Measurements from ENCODE around the gene MAP3K7CL.

Gene MAP3K7CL, protein sequence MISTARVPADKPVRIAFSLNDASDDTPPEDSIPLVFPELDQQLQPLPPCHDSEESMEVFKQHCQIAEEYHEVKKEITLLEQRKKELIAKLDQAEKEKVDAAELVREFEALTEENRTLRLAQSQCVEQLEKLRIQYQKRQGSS

DNA sequence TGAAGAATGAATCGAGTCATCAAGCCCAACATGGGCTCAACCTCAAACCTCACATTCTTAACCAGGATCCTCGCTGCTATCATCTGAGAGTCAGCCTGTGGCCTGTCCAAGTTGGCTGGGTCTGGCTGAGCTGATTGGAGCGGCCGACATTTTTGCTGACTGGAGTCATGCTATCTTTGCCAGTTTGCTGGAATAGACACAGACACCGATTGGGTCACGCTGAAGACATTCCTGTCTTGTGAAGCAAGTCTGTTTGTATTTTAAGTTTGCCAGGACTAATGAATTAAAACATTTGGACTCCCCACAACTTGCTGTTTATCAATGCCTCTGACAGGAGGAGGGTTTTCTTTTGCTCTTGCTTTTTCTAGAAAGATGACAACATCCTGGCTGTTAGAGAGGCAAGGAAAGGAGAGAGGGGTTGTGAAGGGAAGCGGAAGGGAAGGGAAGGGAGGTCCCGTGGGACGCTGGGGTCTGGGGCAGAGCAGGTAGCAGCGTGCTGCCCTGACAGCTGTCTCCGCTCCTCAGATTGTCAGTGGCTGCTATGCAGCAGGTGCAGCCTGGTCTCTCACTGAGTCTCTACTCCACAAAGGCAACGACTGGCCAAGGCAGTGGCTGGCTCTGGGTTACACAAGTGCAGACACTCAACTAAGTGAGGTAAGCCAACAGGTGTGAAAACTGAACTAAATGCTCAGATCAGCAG lies at the start of gene MAP3K7CL:
Gene MAP3K7CL, plus strand, starts transcription at position 375 of the 700 bp plus-strand sequence. CDS start 2,701 bp downstream, outside the sequence.
- peak; percentile 5 for DNase-seq

DNA sequence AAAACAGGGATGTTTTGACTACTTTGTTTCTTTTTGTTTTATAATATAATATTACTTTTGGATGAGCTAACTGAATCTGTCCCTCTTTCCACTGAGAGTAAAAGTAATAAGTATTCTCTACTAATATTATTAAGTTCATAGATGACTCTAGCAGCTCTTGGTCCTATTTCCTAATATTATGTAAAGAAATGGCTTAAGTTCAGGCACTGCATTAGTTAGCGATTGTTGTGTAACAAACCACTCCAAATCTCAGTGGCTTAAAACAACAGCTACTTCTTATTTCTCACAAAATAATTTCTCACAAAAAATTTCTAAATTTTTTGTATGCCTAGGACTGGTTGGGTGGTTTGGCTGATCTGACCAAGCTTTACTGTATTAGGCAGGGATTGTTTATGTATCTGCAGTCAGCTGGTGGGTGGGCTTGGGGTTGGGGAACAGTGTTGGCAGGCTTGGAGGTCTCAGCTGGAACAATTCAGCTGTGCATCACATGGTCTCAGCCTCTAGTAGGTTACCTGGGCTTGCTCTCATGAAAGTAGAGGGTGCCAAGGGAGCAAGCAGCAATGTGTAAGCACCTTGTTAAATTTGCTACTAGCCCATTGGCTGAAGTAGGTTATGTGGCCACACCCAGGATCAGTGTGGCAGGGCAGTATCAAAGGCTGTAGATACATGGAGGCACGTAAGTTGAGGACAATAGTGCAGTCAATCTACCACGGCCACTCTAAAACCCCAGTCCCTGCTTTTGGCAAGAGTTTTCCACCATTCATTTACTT lies 48.2 kb upstream of the MAP3K7CL start:
- no peak for DNase-seq

DNA sequence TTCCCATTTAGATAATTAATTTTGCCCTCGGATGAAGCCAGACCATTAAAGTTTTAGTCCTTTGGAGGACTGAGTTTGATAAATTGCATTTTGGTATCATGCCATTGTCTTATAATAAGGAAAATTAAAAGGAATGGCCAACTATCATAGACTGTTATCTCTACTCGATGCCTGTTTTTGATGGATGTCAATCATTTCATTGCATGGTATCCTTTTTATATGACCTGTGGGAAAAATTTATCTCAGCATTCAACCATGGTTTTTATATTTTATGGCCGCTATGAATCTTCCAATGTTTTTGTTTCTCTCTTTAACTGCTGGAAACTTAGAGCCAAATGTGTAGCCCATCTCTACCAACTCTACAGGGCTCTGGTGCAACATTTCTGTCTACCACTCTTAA lies 47.1 kb upstream of the MAP3K7CL start:
- DNase-seq: no peak

DNA sequence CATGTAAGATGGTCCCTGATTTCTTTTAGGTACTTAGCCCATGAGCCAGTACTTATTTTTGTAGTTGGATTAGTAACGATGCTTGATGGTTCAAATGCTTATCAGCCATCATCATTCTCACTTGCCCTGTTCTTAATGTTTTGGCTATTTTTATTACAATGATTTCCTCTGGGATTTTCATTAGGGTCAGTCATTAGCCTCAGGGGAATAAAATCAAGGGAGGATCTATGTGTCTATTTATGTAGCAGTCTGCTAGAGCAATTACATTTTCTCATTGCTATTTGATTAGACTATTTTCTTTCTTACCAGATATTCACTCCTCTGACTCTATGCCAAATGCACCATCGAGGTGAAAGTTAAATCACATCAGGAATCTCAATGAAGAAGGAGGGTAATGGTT lies 46.1 kb upstream of the MAP3K7CL start:
- DNase-seq: no peak

DNA sequence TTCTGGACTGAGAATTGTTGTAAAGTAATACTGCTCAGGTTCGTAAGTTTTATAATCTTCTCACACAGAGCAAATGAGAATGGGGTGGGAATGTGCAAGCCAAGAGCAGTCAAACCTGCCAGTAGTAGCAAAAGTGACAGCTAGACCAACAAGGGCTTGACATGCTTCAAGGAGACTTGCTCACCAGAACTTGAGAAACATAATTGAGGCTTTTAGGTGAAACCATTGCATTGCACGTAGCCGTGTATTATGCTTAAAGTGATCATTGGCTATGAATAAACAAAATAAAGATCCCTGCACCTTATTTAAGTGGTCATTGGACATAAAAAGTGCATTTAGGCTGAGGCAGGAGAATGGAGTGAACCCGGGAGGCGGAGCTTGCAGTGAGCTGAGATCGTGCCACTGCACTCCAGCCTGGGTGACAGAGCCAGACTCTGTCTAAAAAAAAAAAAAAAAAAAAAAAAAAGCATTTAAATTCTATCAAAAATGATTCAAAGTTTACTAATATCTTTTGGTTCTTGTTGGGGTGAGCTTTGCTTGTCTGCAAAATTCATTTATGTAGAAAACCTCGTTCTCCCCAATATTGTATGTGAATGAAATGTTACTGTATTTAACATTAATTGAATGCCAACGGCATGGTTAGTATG lies 45.2 kb upstream of the MAP3K7CL start:
- no peak for DNase-seq

DNA sequence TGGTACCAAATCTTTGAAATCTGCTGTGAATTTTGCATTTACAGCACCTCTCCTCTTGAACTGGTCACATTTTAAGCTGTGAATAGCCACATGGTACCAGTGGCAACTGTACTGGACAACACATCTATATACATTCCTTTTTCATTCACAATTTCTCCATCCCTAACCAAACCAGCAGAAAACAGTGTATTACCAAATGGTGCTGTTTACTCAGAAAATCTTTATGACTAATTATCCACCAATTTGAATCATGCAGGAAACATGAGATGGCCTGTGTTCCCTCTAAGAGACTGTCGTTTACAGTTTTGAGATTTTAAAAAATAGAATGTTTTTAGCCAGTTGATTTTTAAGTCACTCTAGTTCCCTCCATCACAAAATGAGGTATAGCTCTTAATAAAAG lies 39.4 kb upstream of the MAP3K7CL start:
- peak; percentile 51 for DNase-seq

DNA sequence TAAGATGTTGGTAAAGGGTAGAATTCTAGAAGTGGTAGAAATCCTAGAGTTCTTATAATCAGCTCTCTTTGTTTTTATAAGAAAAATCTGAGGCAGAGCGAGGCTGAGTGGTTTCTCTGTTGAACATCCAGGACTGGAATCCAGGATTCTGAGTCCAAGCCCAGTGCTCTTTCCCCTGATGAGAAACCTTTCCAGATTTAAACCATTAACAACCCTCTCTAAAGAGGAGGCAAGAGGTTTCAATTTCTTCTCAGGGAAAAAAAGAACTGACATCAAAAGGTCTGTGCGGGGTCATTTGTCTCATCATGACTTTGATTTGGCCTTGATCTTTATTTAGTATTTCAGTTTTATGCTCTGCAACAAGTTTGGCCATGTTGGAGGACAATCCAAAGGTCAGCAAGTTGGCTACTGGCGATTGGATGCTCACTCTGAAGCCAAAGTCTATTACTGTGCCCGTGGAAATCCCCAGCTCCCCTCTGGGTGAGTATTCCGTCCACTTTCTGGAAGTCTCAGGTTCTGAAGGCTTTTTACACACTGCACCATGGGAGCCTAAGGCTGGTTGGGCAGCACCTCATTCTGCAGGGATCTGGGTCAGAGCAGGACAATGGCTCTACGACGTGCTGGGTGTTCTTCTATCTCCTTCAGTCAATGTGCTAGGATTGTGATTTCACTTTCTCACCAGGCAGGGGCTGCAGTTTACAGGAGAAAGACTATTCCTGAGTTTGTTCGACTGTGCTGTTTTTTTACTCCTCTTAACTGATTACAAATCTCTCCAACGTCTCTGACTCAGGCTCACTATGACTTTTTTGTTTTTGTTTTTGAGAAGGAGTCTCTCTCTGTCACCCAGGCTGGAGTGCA lies 38.1 kb upstream of the MAP3K7CL start:
- DNase-seq: peak; percentile 36

DNA sequence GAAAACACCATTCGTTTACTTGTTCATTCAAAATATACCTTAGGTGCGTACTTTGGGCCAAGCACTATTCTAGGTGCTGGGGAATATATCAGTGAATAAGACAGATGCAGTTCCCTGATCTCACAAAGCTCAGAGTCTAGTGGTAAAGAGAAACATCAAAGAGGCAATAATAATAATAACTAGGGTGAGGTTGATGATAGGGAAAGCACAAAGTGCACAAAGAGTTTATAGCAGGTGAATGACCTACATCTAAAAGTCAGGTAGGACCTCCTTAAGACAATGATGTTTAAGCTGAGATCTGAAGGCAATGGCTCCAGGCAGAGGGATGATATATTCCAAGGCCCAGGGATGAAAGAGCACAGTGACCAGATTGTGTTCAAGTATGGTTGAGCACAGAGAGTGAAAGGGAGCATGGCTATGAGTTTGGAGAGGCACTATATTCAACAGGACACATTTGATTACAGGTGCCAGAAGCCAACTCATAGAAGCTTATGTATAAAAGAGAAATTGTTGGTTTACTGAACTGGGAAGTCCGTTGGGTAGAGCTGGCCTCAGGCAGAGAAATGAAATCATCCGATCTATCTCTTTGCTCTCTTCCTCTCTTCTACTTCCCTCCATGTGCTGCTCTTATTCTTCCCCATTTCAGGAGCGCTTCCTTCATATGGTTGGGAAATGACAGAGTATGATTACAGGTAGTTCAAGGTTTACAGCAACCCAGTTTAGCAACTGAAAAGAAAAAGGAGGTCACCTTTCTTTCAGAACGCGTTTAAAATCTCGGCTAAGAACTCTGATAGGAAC lies 34.0 kb upstream of the MAP3K7CL start:
- no peak for DNase-seq

DNA sequence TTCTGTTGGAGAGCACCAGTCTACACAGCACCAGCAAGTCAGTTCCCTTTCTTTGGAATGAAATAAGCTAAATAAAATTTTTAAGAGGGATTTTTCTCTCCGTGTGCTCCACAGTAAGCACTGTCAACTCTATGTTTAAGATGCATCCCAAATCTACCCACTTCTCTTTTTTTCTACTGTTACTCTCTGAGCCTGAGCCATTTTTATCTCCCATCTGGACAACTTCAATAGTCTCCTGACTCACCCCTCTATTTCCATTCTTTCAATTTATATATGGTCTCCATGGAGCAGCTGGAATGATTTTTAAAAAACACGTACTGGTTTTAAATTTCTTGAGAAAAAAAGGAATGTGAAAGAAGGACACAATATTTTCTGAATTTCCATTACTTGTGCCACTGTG lies 32.3 kb upstream of the MAP3K7CL start:
- DNase-seq: no peak

DNA sequence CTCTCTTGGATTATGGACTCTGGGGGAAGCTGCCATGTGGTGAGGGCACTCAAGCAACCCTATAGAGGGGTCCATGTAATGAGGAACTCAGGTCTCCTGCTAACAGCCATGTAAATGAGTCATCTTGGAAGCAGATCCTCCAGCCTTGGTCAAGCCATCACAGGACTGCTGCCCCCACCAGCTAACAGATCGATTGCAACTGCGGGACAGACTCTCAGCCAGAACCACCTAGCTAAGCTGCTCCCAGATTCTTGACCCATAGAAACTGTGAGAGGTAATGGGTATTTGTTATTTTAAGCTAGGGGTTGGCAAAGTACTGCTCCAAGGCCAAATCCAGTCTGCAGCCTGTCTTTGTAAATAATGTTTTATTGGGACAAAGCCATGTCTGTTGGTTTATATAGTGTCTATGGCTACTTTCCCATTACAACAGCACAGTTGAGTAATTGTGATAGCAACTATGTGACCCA lies 27.6 kb upstream of the MAP3K7CL start:
- DNase-seq: no peak

DNA sequence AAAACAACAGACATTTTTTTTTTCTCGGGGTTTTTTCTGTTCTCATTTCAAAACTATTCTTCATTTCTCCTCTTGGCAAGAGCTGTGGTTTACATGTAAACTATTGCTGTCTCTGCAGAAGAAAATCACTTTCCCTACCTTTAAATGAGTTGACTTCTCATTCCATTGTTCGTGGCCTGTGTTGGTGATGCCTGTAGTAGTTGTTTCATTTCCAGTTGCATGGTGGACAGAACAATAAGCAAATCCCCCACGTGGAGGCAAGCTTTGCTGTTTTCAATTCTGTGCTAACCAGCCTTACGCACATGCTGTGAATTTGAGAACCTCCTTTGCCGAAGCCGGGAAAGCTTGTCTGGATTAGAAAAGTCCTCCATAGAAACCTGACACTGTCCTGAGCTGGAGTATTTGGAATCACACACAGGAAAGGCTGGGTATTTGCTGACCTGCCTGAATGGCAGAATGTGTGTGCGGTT lies 26.2 kb upstream of the MAP3K7CL start:
- peak; percentile 34 for DNase-seq

DNA sequence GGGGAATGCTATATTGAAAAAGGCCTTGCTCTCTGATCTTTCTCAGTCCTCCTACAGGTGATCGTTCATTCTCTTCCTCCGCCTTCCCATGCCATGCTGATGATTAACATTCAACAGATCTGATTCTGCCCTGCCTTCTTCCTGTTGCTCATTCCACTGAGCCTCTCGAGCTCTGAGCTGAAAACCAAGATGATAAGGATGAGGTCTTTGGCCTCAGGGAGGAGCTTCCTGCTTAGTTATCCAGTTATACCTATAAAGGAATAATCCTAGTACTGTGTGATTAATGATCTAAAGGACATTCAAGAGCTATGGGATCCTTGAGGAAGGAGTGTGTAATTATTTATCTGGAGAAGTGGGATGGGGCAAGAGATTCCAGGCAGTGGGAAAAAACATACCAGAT lies 25.2 kb upstream of the MAP3K7CL start:
- no peak for DNase-seq

DNA sequence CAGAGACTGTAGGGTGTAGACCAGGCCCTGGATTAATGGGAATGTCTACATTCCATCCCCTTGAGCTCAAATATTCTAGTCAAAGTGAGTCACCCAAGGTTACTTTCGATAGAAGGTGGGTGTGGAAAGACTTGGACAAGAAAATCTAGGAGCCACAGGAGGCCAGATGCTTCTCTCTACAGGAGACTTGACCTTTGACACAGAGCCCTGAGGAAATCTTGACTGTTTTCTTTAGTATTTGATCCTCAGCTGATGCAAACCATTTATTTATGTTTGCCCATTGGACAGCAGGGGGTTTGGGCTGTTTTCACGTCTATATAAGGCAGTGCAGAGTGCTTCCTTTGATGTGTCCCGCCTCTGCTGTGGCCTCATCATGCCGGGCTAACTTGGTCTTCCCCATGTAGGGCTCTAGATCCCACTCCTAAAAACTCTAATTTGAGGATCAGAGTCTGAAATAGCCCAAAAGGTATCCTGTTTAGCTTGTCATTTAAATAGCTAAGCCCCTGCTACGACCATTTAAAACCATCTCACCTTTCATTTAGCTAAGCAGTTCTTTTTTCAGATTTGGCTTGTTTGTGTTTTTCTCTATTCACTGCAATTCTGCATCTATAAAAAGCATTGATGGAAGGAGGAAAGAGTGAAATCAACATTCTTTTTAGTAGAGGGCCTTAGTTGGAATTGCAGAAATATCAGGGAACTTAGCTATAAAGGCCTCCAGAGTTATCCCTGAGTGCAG lies 15.5 kb upstream of the MAP3K7CL start:
- DNase-seq: no peak

DNA sequence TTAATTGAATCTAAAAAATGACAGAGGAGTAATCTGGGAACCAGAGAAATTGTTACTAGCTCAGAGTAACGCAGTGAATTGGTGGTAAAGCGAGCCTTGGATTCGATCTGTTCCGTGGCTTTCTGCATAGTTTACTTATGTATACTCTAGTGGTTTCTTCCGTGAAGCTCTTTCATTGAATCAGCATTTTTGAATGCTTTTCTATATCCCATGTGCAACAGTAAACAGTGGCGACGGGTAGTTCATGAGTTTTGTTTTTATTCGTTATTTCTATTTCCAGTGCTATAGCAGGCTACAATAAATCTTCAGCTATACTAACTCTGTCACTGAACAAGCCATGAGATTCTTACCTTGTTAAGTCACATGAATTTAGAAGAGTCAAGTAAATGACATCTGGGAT lies 14.5 kb upstream of the MAP3K7CL start:
- no peak for DNase-seq

DNA sequence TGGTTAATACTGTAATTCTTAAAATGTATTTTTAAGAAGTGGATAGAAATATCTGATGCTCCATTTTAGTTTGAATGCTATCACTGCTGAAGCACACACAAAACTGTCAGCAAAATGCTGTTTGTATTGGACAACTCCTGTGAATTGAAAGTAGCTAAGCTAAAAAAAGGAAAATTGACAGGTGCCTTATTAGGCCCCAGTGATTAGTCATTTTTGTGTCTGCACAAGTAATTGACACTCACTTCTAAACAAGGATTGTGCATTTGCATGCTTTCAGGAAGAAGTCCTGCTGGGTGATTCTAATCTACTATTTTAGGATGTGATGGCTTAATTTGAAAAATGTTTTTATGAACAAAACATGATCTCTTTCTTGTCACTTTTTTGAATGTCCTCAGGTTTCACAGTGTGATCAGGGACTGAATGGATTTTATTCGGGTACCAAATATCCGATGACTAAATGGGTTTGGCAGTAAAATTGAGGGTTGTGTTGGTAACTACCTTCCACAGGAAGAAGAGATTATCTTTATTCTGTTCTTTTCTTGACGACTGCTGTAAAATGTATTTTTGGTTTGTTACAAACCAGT lies 13.0 kb upstream of the MAP3K7CL start:
- DNase-seq: no peak

DNA sequence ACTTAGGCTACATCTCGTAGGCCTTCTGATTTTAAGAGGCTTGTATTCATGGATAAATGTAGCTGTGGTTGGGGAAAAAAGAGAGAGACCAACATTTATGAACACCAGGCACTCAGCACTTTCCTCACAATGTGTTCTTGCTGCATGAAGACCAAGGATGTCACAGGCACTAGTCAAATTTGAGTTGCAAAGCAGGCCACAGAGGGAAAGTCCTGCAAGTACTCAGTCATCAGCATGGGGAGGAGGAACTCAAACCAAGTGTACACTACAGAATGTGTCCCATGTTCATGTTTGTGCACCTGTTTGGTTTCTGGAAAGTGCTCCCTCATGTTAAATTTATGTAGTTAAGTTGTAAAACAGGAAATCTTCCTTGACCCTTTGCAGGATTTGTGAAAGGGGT lies 8.7 kb upstream of the MAP3K7CL start:
- DNase-seq: no peak

DNA sequence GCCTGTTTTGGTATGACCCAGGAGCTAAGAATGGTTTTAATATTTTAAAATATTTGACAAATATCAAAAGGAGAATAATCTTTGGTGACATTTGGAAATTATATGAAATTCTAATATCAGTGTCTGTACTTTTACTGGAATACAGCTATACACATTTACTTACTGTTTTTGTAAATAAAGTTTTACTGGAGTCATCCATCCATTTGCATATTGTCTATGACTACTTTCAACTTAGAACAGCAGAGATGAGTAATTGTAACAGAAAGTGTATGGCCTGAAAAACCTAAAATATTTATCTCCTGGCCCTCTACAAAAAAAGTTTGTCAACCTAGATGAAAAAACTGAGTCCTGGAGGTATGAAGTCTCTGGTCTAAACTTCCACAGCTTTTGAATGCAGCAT lies 5.8 kb upstream of the MAP3K7CL start:
- no peak for DNase-seq

DNA sequence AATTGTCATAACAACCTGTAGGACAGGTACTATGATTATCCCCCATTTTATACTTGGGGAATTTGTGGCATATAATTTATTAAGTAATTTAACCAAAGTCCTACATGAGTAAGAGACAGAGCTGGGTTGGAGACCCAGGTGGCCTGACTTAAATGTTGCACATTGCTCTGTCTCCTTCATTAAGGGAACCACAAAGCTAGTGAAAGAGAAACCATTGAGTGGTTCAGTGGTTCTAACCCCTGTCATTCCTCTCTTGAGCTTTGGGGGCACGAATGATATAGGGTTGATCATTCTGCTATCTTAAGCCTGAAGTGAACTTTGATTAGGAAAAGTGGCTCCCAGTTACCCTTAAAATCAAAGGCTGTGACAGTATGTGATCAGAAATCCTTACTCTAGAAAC lies 5.3 kb upstream of the MAP3K7CL start:
- DNase-seq: peak; percentile 12

DNA sequence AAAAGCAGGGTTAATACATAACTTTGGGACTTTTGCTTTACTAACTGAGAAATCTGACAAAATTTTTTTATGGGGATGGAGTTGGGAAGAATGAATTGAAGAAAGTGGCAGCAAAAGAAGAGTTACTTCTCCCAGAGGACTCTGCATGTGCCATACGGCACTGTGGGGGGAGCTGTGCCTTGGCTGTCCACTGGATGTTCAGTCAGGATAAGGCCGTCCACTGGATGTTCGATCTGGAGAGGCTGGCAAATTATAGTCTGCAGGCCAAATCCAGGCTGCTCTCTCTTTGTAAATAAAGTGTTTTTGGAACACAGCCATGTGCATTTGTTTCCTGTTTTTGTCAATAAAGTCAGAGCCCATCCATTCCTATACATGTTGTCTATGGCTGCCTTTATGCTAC lies 4.5 kb upstream of the MAP3K7CL start:
- no peak for DNase-seq

DNA sequence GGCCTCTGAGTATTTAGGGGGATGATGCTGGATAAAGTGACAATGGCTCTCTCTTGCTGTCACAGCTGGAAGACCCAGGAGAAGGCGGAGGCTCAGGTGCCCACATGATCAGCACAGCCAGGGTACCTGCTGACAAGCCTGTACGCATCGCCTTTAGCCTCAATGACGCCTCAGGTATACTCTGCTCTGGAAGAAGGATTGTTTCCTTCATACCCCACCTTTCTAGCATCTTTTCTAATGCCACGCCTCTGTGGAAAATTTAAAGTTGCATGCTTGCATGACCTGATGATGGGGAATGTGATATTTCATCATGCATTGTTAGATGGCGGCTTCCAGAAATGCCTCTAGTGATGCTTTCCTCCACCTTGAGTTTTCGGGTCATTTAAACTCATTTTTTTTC lies 2.8 kb downstream of the MAP3K7CL start:
- DNase-seq: no peak

DNA sequence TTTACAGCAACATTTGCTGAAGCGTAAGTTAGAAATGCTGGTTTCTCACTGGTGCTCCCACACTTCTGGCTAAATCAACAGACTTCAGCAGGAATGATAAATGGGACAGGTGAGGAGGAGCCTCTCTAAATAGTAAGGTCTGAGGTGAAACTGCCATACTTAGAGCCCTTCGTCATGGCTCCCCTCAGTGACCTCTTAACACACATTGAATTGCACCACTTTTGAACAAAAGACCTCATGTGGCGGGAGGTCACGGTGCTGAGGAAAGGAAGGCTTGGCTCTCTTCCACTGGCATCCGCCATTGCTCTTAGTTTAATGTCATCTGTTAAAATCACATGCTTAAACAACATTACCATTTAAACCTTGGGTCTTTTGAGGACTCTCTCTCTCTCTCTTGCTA lies 3.4 kb downstream of the MAP3K7CL start:
- no peak for DNase-seq
